ENCODE data around the gene GP1BB. TPM values are rescaled to one million over a fixed set of nuclear protein-coding genes. Genes with fewer than 3 reads are reported as not detected.

The GP1BB gene
- total and polyA plus RNA-seq, 2 of the 13 experiments (the other 11 are each of a cell fraction or from before 2014, with no cell fraction given) = not detected

DNA sequence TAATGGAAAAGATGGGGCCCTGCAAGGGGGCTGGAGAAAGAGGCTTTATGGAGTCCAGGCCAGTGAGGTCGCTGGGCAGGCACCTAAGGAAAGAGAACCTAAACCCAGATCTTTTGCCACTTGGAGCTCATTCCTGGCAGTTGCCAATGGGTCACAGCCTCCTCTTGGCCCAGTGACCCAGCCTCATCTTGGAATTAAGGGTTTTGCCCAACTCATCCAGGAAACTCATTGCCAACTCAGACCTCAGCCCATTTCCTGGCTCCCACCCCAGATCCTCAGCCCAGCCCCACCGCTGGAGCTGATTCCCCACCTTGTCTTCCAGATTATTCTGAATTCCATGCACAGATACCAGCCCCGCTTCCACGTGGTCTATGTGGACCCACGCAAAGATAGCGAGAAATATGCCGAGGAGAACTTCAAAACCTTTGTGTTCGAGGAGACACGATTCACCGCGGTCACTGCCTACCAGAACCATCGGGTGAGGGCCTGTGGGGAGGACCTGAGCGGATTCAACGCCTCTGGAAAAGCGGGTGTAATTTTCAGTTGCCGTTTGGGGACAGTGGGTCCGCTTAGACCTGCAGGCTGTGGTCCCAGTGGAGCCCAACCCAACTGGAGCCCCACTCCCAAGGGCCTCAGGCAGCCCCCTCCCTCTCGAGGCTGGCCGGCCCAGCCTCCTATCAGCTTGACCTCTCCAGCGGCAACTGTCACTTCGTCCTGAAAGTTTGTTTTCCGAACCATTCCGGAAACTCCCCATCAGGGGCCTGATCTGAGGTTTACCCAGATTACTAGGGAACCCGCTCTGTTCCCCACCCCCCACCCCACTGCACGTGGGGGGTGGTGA is 41.5 kb downstream of the GP1BB start (continued):
- TF ChIP-seq RERE (CRISPR knock-in tag; IDR thresholded peaks at IDR 0.05; ENCODE audit: low read depth) = no peak
- TF ChIP-seq, protein P1, sequence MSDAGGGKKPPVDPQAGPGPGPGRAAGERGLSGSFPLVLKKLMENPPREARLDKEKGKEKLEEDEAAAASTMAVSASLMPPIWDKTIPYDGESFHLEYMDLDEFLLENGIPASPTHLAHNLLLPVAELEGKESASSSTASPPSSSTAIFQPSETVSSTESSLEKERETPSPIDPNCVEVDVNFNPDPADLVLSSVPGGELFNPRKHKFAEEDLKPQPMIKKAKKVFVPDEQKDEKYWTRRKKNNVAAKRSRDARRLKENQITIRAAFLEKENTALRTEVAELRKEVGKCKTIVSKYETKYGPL (CRISPR knock-in tag; IDR thresholded peaks at IDR 0.05) = no peak
- no peak for TF ChIP-seq ZNF318 (CRISPR knock-in tag; IDR thresholded peaks at IDR 0.05)
- no peak for TF ChIP-seq ZFP41 (CRISPR knock-in tag; IDR thresholded peaks at IDR 0.05; ENCODE audit: borderline replicate concordance)

All from HepG2 (cell line).